ENCODE data around the gene AKT2.

DNA sequence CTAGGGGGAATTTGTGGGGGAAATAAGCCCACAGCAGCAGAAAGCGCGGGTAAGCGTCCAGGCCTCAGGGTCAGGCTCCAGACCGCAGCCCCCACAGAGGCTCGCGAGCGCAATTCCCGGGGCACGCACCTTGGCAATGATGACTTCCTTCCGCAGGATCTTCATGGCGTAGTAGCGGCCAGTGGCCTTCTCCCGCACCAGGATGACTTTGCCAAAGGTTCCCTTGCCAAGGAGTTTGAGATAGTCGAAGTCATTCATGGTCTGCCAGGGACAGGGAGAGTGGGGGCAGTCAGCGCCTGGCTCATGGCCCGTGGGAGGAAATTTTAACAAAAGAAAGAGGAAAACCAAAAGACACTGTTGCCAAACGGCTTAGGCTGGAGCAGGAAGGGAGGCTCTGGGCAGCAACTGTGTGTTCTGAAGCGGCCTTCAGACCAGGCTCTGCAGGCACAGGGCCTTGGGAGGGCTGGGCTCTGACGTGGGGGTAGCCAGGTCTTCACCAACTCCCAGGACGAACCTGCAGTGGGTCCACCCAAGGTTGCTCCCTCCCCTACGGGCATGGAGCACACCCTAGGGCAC, 43.2 kb downstream of the AKT2 start:
- TF ChIP-seq TCF12 (IDR thresholded peaks at IDR 0.05; ENCODE audit: low read depth) (no peak), TAF1 (IDR thresholded peaks at IDR 0.05; ENCODE audit: low read depth) (no peak), RAD21 (IDR thresholded peaks at IDR 0.05; ENCODE audit: low read depth) (no peak), CEBPB (IDR thresholded peaks at IDR 0.05) (no peak)

Data from Ishikawa (cell line).